CMK (cell line): ENCODE data around the gene SIN3B.

ENCODE experiments used
- DNase-seq: peaks from one replicate; pipeline ENCODE4 v3.0.0-alpha.2; 2010; ENCODE audit warnings: low read depth

Gene SIN3B

GRCh38 chr19:16825312-16826052 is 3.7 kb upstream of the SIN3B start:
- DNase-seq, result no peak

GRCh38 chr19:16829822-16830289 is 658 bp downstream of the SIN3B start:
- DNase-seq, result no peak

GRCh38 chr19:16830679-16831078 is 1.5 kb downstream of the SIN3B start:
- DNase-seq, result no peak

GRCh38 chr19:16831531-16831930 is 2.3 kb downstream of the SIN3B start:
- no peak for DNase-seq

GRCh38 chr19:16834747-16835146 is 5.5 kb downstream of the SIN3B start:
- DNase-seq, result no peak

- DNase-seq, result peak; percentile 53
These were observed 7.2 kb downstream of the SIN3B start for GRCh38 chr19:16836115-16837034.

GRCh38 chr19:16837035-16837362 is 7.8 kb downstream of the SIN3B start:
- DNase-seq, result no peak

GRCh38 chr19:16841391-16841926 is 12.3 kb downstream of the SIN3B start:
- no peak for DNase-seq

GRCh38 chr19:16846901-16847300 is 17.7 kb downstream of the SIN3B start:
- DNase-seq, result no peak

- no peak for DNase-seq
These were observed 18.2 kb downstream of the SIN3B start for GRCh38 chr19:16847430-16847829.

- no peak for DNase-seq
These were observed 20.0 kb downstream of the SIN3B start for GRCh38 chr19:16849168-16849567.

- no peak for DNase-seq
These were observed 20.9 kb downstream of the SIN3B start for GRCh38 chr19:16850133-16850532.

GRCh38 chr19:16851031-16851712 is 22.0 kb downstream of the SIN3B start:
- DNase-seq, result no peak

GRCh38 chr19:16853066-16853465 is 23.9 kb downstream of the SIN3B start:
- DNase-seq, result no peak

- no peak for DNase-seq
These were observed 26.9 kb downstream of the SIN3B start for GRCh38 chr19:16856091-16856490.

- DNase-seq, result no peak
These were observed 30.4 kb downstream of the SIN3B start for GRCh38 chr19:16859626-16860025.

GRCh38 chr19:16860118-16860517 is 30.9 kb downstream of the SIN3B start:
- DNase-seq, result no peak

- DNase-seq, result peak; percentile 84
These were observed 31.8 kb downstream of the SIN3B start for GRCh38 chr19:16861011-16861410.

GRCh38 chr19:16861834-16862233 is 32.6 kb downstream of the SIN3B start:
- DNase-seq, result no peak

- no peak for DNase-seq
These were observed 33.7 kb downstream of the SIN3B start for GRCh38 chr19:16862826-16863415.

- no peak for DNase-seq
These were observed 38.0 kb downstream of the SIN3B start for GRCh38 chr19:16867211-16867610.
